Left lobe of liver (tissue), 2 donors: ENCODE data around the gene RABGAP1. TPM values are rescaled to one million over a fixed set of nuclear protein-coding genes. Genes with fewer than 3 reads are reported as not detected.

Experiments
- ATAC-seq: fragments of 200-7000 bp; cut with Tn5 transposase; one replicate; pipeline ENCODE4 v1.9.1; 2020; ENCODE audit warnings: mild to moderate bottlenecking, moderate library complexity
- DNase-seq: peaks from one replicate; pipeline ENCODE4 v3.0.0-alpha.2; 2020; ENCODE audit warnings: low spot score
- total RNA-seq: library from RNA; stranded (reverse); gene quantifications from one replicate; pipeline ENCODE4 v1.2.1, GENCODE V29; 2021
- donor health status: DM: no; HTN: no; CAD: no; lungs with moderate emphysema.
- donor health status: DM: no; HTN: yes; CAD: no.

Gene RABGAP1
- total RNA-seq, 1 donor from 2014 or later = 13.9 TPM

DNA sequence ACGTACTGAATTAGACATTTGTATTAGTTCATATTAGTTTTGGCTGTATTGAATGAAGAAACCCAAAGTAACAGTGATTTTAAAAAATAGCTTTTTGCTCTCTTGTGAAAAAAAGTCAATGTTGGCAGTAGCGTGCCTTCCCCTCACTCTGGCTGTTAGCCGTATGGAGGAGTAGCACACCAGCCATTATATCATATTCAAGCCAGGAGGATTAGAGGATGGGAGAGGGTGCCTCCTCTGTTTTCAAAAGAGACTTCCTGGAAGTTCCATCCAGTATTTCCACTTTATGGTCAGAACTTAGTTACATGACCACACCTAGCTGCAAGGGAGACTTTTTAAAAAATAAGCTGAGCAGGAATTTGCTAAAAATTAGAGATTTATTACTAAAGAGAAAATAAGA is 133.8 kb downstream of the RABGAP1 start:
- ATAC-seq (no peak), DNase-seq (no peak)

DNA sequence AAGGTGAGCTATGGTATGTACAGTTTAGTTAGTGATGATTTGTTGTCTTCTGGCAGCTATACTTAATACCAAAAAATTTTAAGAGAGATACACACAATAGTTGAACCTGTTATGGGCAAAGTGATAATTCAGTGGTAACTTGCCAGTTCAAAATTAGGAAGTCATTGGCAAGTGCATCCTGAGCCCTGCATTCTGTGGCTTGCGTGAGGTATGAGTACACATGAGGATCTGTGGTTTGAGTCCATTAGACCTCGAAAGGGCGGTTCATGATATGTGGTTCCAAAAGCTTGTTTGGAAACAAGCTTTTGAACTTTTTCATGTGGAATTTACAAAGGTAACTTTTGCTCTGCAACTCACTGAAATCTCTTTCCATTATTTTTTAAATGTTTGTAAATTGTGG is 139.6 kb downstream of the RABGAP1 start:
- ATAC-seq (no peak), DNase-seq (no peak)

DNA sequence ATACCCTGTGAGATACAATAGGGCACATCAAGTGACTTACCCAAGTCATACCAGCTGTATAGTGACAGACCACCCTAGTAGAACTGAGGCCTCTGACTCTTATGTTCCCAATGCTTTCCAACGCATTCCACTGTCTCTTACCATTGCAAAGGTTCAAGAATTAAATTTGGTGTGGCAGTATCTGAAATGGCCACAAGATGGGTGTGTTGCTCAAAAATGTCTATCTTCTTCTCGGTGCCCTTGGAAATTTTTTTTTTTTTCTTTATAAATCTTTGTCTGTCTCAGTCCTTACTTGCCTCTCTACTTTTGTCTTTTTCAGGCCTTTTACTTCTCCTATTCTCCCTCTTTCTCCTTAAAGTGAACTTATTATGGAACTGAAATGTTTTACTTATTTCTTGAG is 141.0 kb downstream of the RABGAP1 start:
- ATAC-seq (peak; percentile 89), DNase-seq (no peak)

DNA sequence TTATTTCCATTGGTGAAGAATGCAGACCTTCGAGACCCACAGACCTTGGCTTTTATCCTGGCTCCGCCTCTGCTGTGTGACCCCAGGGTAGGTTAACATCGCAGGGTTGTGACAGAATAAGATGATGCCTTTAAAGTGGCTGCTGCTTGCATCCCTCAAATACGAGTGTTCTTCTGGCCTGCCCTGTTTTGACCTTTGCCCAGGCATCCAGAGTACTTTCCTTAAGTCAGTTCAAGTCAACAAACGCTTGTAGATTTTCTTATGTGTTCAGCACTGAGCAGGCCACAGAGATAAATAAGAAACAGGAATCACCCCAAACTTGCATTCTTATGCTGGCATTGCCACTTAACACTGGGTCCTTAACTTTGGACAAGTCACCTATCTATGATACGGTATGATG is 142.9 kb downstream of the RABGAP1 start:
- ATAC-seq (no peak), DNase-seq (no peak)

DNA sequence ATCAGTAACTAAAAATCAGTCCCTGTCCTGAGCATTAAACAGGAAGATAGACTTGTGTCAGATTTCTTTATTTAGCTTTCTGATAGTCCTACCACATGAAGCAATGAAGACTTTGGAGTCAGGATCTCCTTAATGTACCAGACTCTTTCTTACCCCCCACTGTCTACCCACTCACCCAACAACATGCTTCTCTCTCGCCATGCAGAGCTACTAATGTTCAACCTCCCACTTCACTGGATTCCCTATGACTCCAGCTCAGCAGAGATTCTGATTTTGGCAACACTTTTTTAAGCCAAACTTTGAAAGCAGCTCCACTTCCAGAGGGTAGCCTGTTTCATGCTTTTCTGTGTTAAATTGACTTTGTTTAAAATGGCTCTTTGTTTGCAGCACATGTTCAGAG is 143.4 kb downstream of the RABGAP1 start:
- DNase-seq = no peak
- ATAC-seq = no peak

DNA sequence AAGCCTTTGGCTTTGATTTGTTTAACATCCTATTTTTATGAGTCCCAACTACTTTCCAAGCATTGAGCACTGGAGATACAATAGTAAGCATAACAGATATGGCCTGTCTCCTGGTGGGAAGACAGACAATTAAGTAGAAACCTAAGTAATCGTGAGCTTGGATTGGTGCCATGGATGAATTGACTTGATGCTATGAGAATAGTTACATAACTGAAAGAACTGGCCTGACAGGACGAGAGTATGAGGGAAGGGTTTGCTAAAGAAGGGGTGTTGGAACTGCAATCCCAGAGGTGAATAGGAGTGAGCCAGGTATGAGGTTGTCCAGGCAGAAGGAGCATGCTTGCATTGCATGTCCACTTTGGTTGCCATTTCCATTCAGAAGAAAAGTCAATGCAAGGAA is 145.1 kb downstream of the RABGAP1 start:
- DNase-seq (no peak), ATAC-seq (no peak)

DNA sequence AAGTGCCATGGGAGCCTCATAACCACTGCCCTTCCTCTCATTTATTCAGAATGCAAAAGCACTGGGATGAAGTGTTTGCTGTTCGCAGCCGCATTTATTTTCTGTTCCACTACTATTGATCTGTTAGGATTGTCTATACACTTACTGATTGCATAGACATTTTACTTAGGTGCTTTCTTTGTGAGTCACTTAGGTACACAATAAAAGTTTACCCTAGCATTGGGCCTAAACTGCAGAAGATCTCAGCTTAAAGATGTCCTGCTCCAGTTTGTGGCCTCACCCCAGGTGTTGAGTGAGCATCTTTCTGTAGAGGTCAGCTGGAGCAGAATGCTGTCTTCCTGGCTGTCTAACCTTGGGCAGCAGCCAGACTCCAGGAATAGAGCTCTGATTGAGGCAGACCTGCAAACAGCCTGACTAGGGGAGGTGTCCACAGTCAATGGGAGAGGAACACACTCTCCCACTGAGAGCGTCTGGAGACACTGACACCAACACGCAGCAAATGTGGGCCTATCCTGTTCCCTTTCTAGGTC is 146.6 kb downstream of the RABGAP1 start:
- ATAC-seq (peak; percentile 78), DNase-seq (no peak)

DNA sequence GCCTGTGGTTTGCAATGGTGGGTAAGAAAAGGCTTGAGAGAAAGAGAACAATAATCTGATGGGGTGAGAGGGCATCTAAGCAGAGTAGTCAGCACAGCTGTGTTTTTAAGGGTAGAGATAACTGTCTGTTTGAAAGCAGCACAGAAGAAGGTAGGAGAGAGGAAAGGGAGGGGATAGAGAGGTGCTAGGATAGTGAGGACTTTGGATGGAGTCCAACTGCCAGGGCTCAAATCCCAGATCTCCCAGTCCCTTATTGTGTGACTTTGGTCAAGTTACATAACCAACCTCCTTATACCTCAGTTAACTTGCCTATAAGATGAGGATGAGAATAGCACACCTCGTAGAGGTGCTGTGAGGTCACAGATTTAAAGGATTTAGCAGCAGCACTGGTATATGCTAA is 148.2 kb downstream of the RABGAP1 start:
- no peak for DNase-seq
- peak; percentile 65 for ATAC-seq

DNA sequence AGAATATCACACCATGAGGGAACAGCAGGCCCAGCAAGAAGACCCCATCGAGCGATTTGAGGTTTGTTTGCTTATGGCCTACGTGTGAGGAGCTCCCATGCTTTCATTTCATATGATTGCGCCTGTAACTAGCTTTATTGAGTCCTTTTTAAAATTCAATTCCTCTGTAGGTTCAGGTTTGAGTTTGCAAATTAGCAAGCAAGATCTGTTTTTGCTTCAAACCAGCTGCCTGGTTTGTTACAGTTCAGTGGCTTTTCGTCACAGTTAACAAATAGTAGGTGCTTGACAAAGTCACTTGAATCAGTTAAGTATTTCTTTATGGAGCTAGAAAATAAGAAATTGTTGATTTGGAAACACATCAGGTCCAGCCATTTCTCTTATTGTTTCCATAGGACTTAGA is 149.0 kb downstream of the RABGAP1 start:
- ATAC-seq = no peak
- no peak for DNase-seq

DNA sequence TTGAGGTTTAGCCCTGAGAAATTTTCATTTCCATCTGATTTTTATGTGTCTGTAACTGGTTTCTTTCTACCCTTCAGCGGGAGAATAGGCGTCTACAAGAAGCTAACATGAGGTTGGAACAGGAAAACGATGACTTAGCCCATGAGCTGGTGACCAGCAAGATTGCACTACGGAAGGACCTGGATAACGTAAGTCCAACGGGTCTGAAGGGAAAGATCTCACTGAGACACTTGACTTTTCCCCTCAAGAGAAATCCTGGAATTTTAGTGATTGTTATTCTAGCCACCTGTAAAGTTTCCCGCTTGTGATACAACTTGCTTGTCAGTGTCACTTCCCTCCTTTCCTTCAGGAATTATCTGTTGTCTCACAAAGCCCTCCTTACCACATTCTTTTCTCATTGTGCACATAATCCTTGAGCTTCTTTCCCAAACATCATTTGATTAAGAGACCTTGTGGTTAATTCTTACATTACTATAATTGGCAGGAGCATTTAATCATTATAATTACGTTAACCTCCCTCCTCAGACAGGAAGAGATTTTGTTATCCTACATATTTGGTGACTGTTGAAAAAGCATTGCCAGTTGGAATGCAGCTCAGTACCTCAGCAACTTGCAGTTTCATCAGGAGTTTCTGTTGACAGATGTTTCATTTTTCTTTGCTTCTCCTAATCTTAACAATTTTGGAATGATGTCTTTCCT is 149.5 kb downstream of the RABGAP1 start:
- DNase-seq (no peak), ATAC-seq (no peak)

DNA sequence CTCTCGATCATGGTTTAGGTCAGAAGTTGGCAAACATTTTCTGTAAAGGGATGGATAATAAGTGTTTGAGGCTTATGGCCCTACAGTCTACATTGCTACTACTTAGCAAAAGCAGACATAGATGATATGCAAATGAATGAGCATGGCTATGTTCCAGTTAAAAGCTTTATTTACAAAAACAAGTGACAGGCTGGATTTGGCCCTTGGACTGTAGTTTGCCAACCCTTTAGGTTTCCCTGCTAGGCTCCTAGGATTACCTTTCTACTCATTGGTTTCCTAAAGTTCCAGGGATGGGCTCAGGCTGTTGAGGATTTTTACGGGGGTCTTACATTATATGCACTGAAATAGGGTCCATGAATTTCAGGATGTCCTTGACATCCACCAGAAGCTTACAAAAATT is 150.1 kb downstream of the RABGAP1 start:
- ATAC-seq = peak; percentile 48
- no peak for DNase-seq

DNA sequence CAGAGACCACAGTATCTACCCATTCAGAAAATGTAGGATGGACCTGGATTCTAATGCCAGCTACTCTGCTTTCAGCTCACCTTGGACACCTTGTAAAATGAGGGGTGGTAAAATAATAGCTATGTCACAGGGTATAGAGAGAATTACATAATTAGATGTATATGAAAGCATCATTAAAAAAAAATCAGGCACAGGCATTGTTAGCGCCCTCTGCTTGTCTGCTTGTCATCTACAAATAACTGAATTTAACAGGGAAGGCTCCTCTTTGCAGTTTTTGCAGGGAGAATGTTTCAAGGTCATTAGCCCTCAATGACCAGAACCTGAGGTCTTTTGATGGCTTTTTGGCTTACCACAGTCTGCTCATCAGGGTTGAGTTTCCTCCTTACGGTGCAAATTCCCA is 150.6 kb downstream of the RABGAP1 start:
- ATAC-seq (no peak), DNase-seq (no peak)

DNA sequence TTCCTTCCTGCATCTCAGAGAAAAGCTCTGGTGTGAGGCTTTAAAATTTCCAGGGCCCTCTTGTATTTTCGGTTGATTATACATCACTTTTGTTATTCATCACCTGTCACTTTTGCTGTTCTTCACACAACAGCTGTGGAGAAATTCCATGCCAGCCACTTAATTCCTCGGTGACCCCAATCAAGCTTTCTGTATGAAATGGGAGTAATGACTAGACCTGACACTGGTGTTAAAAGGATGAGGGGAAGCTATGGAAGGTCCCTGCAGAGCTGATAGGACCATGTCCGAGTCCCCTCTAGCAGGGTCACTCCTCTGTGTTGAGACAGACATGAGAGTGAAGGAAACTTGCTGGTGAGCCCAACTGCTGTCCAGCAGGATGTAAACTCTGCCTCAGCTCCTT is 152.3 kb downstream of the RABGAP1 start:
- no peak for DNase-seq
- no peak for ATAC-seq

DNA sequence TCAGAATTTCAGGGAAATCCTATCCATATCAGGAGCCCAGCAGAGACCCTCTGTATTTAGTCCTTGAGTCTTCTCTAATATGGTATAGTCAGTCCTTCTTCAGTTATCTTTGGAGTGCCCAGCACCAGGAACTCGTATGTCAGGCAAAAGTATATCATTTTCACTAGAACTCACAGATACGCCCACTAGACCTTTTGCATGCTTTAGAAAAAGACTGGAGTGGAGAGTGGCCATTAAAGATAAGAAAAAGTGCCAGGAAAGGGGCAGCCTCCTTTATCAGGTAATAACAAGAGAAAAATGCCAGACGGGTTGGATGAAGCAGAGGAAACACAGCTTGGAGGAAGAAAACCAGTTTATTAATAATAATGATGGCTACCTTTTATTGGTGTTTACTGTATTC is 156.2 kb downstream of the RABGAP1 start:
- ATAC-seq (no peak), DNase-seq (no peak)

DNA sequence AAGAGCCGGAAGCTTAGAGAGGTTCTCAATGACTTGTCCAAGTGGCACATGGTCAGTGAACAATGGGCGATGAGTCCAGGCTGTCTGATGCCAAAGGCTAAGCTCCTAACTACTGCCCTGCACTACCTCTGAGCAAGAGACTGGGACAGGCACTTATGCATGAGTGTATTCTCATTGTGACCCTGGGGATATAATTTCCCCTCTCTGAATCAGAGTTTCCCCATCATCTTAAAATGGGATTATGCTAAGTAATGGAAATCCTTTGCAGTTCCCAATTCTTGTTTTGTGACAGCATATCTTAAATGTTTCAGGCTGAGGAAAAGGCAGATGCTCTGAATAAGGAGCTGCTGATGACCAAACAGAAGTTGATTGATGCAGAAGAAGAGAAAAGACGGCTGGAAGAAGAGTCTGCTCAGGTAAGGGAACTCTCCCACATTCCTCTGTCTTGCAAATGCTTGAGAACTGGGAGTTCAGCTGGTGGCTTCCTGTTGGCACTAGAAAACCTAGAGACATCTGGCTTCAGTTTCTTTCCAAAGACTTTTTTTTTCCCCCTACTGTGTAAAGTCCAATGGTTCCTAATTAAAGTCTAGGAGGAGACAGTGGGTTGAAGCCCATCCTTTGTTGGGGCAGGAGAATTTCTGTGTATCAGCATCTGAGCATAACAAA is 156.7 kb downstream of the RABGAP1 start:
- no peak for DNase-seq

DNA sequence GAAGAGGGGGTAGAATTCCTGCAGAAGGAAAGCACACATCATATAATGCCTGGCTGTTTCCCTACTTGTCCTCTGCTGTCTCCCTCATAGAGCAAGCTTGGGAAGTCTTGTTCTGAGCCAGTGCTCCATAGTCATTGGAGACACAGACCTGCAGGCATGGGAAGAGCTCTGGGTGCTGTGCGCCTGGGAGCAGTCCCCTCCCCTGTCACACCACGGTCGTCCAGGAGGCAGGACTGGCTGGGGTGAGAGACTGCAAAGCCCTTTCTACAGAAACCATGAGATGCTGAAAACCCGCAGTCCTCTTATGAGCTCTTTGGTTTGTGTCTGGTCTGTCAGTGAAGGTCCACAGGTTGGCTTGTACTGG is 157.3 kb downstream of the RABGAP1 start:
- ATAC-seq (no peak), DNase-seq (no peak)

More for the DNA sequence above, 156.7 kb downstream of the RABGAP1 start:
- no peak for ATAC-seq

DNA sequence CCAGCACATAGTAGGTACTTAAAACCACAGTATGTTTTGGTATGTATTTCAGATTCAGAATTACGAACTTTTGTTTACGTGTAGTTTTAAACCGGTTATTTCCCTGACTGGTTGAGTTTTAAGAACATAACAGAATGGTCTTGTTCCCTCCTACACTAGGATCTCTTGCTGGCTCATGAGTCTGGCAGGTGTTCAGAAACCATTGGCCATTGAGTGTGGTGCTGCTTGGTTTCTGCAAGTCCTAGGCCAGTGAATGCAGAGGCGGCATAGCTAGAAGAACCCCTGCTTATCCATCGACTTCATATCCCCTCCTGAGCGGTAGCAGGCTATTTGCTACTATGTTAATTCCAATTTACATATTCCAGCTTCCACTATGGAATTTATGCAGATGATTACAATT is 158.2 kb downstream of the RABGAP1 start:
- DNase-seq = no peak
- peak; percentile 33 for ATAC-seq

DNA sequence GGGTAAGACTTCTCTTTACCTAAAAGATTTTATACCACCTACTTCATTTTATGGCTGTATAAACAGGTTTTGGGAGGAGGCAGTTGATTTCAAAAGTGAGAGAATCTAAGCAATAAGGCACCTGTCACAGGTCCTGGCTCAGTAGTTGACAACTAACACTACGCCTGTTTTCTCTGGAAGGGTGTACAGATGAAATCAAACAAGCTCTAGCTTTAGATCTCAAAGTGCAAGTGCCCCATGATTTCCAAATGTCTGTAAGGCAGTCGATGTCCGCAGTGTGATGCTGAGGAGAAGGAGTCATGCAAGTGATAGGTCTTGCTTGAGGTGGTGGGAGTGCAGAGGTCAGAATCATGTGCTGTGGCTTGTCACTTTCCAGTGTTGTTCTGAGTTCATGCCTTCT is 158.7 kb downstream of the RABGAP1 start:
- DNase-seq (no peak), ATAC-seq (peak; percentile 76)

DNA sequence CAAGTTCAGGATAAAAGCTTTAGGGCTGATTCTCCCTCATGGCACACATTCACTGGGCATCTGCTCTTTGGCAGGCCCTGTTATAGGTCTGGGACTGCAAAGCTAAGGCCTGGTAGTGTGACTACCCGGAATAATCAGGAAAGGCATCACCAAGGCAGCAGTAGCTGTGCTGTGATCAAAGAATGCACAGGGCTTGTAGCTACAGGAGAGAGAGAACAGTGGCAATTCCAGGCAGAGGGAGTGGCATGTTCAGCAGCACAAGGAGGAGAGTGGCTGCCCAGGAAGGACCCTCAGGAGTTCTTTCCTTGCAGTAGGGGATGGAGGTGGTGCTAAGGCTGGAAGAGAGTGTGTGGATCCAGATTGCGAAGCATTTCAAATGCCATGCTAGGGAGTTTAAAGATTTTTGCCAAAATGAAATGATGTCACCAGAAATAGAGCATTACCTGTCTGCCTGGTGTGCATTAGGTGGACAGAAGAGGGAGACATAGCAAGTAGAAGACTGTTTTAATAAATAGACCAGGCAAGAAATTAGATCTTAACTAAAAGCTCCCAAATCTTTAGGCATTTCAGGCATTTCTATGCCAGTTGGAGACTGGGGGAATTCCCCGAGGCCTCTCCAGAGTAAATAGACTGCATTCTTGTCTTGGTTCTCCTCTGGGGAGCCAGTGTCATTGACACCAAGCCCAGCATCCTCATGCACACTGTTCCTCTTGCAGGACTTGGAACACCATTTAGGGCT is 161.7 kb downstream of the RABGAP1 start:
- peak; percentile 48 for ATAC-seq
- no peak for DNase-seq

DNA sequence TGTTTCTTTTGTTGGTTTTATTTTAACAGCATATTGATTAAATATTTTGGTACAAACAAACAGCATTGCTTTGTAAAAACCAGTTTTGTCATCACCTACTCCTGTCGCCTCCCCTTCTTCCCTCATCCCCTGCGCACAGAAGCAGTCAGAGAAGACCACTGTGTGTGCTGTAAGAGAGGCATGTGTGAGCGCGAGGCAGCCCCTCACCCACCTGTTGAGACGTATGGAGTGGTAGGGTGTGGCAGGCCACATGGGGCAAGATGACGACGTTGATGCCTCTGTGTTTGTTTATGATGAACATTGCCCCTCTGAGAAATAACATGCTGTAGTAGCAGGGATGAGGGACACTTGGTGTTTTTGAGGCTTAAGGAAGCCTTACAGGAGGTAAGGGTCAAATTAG is 164.0 kb downstream of the RABGAP1 start:
- ATAC-seq = no peak
- no peak for DNase-seq

DNA sequence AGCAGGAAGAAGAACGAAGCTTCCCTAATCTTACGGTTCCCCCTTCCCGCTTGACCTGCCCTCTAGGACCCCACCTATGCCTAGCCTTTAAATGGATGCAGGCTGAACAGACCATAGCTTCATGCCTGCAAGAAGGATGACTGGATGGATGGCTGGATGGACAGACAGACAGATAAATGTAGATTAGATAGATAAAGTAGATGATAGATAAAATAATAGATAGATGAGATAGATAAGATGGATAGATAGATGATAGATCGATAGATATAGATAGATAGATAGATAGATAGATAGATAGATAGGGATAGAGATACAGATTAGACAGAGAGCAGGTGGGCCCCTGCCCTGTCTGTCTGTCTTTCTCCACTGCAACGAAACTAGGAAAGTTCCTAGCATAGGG is 164.7 kb downstream of the RABGAP1 start:
- DNase-seq = no peak
- no peak for ATAC-seq
